HUDEP-2 (cell line): ENCODE results near the gene ZNF609.

Experiments
- DNase-seq, 76 experiments: peaks; one replicate each; lab custom pipeline; 2025; ENCODE audit not compliant: unreplicated experiment in 76 of 76; lab: John Stamatoyannopoulos, UW

Gene ZNF609

DNA sequence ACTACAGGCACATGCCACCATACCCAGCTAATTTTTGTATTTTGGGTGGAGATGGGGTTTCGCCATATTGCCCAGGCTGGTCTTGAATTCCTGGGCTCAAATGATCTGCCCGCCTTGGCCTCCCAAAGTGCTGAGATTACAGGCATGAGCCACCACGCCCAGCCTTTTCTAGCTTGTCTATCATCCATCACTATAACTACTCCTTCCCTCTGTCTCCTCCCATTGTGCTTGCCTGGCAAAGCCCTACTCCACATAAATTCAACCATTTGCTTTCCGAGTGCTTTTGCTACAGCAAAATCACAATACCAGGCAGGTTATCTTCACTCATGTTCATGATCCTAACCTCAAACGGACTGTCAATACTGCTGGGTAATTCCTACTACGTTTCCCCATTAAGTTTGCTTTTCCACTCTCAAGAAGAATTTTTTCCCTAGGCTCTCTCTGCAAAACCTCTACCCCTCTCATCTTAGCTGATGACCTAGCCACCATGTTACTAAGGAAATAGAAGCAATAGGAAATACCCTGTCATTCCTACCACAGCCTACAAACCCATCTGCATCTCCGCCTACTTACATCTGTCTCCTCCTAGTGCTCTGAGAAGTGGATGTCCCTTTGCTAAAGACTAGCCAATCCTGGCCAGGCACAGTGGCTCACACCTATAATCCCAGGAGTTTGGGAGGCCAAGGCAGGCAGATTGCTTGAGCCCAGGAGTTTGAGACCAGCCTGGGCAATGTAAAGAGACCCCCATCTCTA is 250.5 kb downstream of the ZNF609 start:
- DNase-seq = no peak

DNA sequence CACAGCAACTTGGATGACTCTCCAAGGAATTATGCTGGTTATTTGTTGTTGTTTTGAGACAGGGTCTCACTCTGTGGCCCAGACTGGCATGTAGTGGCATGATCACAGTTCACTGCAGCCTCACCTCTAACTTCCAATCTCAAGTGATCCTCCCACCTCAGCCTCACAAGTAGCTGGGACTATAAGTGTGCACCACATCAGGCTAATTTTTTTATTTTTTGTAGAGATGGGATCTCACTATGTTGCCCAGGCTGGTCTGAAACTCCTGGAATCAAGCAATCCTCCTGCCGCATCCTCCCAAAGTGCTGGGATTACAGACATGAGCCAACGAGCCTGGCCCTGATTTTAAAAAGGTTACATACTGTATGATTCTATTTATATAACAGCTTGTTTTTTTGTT is 252.0 kb downstream of the ZNF609 start:
- DNase-seq = no peak

DNA sequence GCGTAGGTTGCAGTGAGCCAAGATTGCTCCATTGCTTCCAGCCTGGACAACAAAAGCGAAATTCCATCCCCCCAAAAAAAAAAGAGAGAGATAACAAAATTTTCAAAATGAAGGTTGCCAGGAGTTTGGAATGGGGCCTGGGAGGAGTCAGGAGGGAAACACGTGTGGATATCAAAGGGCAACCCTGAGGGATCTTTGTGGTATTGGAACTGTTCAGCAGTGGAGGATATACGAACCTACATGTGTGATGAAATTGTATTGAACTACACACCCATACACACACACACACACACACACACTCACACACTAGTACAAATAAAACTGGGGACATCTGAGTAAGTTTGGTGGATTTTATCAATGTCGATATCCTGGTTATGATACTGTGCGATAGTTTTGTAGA is 253.2 kb downstream of the ZNF609 start:
- DNase-seq = no peak

DNA sequence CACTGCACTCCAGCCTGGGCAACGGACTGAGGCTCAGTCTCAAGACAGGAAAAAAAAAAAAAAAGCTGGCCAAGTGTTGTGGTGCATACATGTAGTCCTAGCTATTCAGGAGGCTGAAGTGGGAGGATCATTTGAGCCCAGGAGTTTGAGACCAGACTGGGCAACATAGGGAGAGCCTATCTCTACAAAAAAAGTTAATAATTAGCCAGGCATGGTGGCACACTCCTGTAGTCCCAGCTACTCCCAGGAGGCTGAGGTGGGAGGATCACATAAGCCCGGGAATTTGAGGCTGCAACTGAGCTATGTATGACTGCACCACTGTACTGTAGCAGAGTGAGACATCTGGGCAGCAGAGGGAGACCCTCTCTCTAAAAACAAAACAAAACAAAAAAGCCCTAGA is 256.1 kb downstream of the ZNF609 start:
- DNase-seq = no peak

DNA sequence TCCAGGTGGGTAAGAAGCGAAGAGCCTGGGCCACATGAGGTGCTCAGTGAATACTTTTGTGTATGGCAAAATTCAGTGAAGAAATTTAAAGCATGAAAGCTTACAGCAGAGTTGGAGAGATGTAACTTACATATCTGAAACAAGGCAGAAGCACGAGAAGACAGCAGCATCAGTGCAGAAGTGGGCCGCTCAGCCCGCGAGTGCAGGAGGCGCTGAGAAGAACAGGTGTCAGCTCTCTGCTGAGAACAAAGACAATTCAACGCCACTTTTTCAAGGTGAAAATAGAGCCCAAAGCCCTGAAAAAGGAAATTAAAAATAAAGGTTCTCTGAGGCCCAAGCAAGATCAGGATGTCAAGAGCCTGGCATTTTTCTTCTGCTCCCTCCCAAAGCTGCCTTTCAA is 256.8 kb downstream of the ZNF609 start:
- no peak for DNase-seq

DNA sequence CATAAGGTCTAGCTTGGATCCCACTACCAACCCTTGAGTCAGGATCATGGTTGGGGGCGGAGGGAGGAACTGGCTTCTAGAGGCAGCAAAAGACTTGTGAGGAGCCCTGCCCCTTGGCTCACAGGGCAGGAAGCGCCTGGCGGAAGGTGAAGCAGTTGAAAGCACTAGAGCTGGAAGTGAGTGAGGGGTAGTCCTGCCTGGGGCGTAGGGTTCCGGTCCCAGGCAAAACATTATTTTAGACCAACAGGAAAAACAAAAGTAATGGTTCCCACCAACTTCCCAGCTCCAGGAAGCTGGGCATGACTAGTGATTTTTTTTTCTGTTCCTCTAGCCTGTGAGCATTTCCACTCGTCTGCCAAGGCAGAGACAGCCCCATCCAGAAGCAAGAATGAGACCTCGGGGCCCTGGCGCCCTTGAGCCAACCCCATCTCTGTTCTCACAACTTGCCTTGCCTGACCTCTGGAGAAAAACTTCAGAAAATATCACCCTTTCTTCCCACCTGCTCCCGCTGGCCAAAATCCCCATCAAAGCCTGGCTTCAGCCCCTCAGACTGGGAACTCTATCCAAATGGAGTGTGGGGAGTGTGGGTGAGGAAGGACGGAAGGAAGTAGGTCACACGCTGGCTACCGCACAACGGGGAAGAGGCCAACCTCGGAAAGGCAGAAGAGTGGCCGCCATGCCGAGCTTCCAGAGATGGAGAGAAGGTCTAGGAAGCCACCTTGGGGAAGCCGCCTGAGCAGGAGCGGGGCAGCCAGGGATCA is 257.5 kb downstream of the ZNF609 start:
- no peak for DNase-seq

DNA sequence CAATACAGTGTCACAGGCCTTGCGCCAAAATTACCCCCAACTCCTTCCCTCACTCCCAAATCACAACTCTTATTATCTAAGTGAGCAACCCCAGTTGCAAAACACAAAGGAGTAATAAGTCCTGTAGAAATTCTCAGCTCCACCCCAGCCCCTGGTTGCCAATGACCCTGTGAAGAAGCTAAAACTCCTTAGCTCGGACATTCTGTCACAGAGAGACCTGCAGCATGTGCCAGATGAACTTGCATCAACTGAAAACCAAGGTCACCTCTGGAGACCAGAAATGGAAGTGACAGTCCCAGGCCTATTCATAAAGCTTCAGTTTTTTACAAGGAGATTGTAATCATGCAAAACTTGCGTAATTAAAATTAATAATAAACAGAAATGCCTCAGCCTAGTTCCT is 259.8 kb downstream of the ZNF609 start:
- DNase-seq = no peak

DNA sequence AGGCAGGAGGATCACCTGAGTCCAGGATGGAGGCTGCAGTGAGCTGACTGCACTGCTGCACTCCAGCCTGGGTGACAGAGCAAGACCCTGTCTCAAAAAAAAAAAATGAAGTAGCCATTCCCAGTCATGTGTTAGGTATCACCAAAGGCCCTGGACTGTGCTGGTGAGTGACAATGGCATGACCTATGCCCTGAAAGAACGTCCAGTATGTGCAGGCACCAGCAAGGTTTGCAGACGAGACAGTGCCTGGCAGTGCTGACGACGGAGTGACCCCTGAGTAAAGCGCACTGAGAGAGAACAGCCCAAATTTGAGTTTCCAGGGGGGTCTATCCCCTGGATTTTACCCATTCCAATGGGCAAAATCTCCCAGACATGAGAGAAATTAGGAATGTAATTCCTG is 269.8 kb downstream of the ZNF609 start:
- DNase-seq = no peak

DNA sequence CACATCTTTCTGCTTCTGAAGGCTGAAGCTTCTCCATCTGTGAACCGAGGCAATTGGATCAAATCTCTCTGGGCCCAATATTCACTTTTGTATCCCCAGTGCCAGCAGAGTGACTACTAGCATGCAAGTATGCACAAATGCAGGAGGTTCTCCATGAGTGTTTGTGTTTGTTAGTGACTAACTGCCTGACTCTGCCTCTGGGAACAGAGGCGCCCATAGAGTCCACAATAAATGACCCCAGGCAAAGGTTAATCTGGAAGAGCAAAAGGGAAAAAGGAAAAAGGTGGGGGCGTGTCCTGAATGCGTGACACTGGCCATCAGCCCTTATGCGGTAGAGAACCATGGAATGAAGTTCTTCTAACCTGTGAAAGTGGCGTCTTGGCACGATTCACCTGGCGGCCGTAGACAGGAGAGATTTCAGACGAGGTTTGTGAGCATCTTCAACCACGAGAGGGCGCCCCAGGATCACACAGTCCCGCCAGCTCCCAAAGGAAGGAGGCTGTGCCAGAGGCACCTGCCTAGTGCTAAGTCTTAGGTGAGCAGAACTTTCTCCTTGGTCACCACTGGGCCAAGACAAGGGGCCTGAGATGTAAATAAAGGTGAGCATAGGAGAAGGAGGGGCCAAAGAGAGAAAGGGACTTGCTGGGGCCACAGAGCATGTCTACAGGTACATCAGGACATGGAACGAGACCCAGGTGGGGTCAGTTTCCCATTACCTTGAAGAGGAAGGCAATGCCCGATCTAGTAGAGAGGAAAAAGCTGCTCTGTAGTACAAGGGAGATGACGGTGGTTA is 270.8 kb downstream of the ZNF609 start:
- peak in 67 of 76 experiments; percentile 4 to 81 (median 54) for DNase-seq

DNA sequence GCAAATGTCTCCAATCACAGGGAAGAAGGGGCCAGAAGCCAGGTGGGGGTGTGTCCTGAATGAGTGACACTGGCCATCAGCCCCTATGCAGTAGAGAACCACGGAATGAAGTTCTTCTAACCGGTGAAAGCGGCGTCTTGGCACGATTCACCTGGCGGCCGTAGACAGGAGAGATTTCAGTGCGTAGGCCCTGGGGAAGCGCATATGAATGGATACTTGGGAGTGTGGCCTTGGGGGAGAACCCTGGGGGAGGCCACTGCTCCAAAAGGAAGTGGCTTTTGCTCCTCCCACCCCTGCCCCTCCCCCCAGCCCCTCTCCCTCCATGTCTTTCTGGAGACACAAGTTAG is 271.4 kb downstream of the ZNF609 start:
- no peak for DNase-seq

DNA sequence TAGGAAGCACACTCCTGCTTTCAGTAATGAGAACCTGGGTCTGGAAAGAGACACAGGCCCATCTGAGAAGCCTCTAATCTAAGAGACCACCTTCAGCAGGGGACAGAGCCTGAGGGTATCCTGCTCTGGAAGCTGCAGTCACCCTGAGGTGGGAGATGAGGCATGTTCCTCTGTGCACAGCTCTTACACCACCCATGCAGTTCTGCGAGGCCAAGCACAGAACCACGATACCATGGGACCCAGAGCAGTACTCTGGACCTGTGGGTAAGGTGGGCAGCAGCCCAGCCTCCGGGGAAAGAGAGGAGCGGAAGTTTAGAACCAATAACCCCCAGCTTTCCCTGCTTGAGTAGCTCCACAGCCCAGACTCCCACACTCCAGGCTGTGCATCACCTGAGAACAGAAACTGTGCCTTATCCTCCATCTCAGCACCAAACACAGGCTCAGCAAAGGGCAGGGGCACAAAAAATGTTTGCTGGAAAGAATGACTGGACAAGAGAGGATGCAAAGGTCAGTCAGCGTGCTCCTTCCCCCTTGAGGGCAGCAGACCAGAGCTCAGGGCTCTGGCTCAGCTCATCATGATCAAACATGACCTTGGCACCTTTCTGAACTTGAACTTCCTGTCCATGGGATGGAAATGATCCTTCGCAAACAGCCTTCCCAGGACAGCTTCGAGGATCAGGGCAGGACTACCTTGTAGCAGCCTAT is 271.9 kb downstream of the ZNF609 start:
- no peak for DNase-seq
